ENCODE results near the gene SLC9A8.
"Not testable (repeated sequence)": the region's sequence is repeated elsewhere in the genome, so short reads cannot be mapped to it uniquely, and the experiment has no call there.

The SLC9A8 gene

DNA sequence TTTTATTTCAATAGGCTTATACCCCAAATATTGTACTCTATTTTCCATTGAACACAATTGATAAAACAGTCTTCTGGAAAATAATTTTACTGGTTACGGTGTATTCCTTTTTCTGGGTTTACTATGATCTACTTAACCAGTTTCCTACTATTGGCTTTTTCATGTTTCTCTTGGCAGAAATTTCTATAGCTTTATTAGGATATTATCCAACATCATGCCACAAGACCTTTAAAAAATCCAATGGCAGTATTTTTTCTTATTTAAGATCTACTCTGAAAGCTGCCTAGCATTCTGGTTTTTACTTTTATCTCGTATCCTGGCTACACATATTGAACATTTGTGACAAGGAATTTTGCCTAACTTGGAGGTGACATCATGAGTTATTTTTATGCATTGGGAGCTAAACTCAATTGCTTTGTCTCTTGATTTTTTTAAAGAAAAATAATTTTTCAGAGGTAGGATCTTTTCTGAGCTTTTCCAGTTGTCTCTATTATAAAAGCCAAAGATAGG is 45.5 kb downstream of the SLC9A8 start:
- no peak overlapping the region for H3K4me3 ChIP-seq (ENCODE audit: low read depth in 1 of 2, low read length in 2 of 2)
- H3K4me2 ChIP-seq (ENCODE audit: insufficient read depth, low read length): no peak overlapping the region
- H4K20me1 ChIP-seq (ENCODE audit: insufficient read depth, low read length): no peaks in the 10 kb centered on the region; the same call in 1 of the 2 replicates
- no peak for TF ChIP-seq EZH2 (IDR thresholded peaks at IDR 0.05; ENCODE audit: borderline replicate concordance, low read depth, low read length, severe bottlenecking)
- TF ChIP-seq, protein P1, sequence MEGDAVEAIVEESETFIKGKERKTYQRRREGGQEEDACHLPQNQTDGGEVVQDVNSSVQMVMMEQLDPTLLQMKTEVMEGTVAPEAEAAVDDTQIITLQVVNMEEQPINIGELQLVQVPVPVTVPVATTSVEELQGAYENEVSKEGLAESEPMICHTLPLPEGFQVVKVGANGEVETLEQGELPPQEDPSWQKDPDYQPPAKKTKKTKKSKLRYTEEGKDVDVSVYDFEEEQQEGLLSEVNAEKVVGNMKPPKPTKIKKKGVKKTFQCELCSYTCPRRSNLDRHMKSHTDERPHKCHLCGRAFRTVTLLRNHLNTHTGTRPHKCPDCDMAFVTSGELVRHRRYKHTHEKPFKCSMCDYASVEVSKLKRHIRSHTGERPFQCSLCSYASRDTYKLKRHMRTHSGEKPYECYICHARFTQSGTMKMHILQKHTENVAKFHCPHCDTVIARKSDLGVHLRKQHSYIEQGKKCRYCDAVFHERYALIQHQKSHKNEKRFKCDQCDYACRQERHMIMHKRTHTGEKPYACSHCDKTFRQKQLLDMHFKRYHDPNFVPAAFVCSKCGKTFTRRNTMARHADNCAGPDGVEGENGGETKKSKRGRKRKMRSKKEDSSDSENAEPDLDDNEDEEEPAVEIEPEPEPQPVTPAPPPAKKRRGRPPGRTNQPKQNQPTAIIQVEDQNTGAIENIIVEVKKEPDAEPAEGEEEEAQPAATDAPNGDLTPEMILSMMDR (IDR thresholded peaks at IDR 0.05; ENCODE audit: borderline replicate concordance, extremely low read depth, low read length, poor library complexity, severe bottlenecking): no peak
- no peaks in the 10 kb centered on the region for H3K9me3 ChIP-seq (ENCODE audit: insufficient read depth, low read length, severe bottlenecking)
- H3K27me3 ChIP-seq (ENCODE audit: insufficient read depth, low read length, poor library complexity): no peaks in the 10 kb centered on the region
- no peaks in the 10 kb centered on the region for H3K79me2 ChIP-seq (ENCODE audit: insufficient read depth, low read length)
- no peak overlapping the region for H2AFZ ChIP-seq (ENCODE audit: low read depth, low read length)
- no peak overlapping the region for H3K9ac ChIP-seq (ENCODE audit: low read depth, low read length)
- no peak overlapping the region for H3K27ac ChIP-seq (ENCODE audit: low read length)
- ATAC-seq (ENCODE audit: insufficient read depth, low read depth): no peak
- H3K36me3 ChIP-seq (ENCODE audit: insufficient read depth, low read length): peaks cover 51% of the 10 kb centered on the region
- DNase-seq: no peak
- no peaks in the 10 kb centered on the region for H3K4me1 ChIP-seq (ENCODE audit: insufficient read depth, low read length)

DNA sequence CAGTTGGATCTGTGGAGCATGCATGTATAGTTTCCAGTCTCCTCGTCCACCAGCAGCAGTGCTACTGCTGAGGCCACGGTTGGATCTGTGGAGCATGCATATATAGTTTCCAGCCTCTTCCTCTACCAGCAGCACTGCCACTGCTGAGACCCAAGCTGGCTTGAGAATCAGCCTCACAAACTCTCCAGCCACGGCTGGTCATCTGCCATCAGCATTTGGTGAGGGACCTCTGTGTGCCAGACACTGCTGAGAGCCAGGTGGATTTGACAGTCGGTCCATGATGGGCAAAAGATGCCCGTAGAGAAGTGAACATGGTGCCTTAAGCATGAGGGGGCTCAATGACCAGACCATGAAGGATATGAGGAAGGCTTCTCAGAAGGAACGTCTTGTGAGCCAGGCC is 46.4 kb downstream of the SLC9A8 start:
- Histone ChIP-seq H3K4me2 (ENCODE audit: insufficient read depth, low read length) (no peak overlapping the region), H3K4me1 (ENCODE audit: insufficient read depth, low read length) (no peaks in the 10 kb centered on the region), H3K27ac (ENCODE audit: low read length) (no peak overlapping the region), H4K20me1 (ENCODE audit: insufficient read depth, low read length) (no peaks in the 10 kb centered on the region; the same call in 1 of the 2 replicates), H2AFZ (ENCODE audit: low read depth, low read length) (no peak overlapping the region), H3K36me3 (ENCODE audit: insufficient read depth, low read length) (peaks cover 44% of the 10 kb centered on the region), H3K27me3 (ENCODE audit: insufficient read depth, low read length, poor library complexity) (no peaks in the 10 kb centered on the region), H3K4me3 (ENCODE audit: low read depth in 1 of 2, low read length in 2 of 2) (no peak overlapping the region), H3K9ac (ENCODE audit: low read depth, low read length) (no peak overlapping the region), H3K79me2 (ENCODE audit: insufficient read depth, low read length) (no peaks in the 10 kb centered on the region), H3K9me3 (ENCODE audit: insufficient read depth, low read length, severe bottlenecking) (no peaks in the 10 kb centered on the region)
- DNase-seq (no peak), ATAC-seq (ENCODE audit: insufficient read depth, low read depth) (no peak)
- TF ChIP-seq EZH2 (IDR thresholded peaks at IDR 0.05; ENCODE audit: borderline replicate concordance, low read depth, low read length, severe bottlenecking): no peak
- TF ChIP-seq, protein P1 (IDR thresholded peaks at IDR 0.05; ENCODE audit: borderline replicate concordance, extremely low read depth, low read length, poor library complexity, severe bottlenecking): no peak

DNA sequence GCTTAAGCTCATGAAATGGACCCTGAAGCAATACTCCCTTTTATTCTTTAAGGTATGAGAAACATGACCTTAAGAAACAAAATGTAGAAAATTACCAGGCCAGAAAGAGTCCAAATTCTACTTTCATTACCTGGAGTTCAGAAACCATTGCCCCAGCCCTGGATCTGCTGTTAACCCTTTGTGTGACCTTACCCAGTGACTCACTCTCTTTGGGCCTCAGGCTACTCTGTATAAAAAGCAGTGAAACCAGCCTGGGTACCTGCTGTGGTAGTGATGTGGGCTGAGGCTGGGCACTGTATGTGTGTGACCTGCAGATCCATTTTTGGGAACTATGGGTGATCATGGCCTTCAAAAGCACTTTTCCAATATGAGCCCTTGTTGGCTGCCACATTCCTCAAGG is 47.2 kb downstream of the SLC9A8 start:
- no peak overlapping the region for H3K9ac ChIP-seq (ENCODE audit: low read depth, low read length)
- no peak overlapping the region for H3K4me3 ChIP-seq (ENCODE audit: low read depth in 1 of 2, low read length in 2 of 2)
- ATAC-seq (ENCODE audit: insufficient read depth, low read depth) (no peak), DNase-seq (no peak)
- H3K4me1 ChIP-seq (ENCODE audit: insufficient read depth, low read length): no peaks in the 10 kb centered on the region
- no peak overlapping the region for H3K4me2 ChIP-seq (ENCODE audit: insufficient read depth, low read length)
- no peaks in the 10 kb centered on the region for H3K79me2 ChIP-seq (ENCODE audit: insufficient read depth, low read length)
- H3K27ac ChIP-seq (ENCODE audit: low read length): no peak overlapping the region
- H3K36me3 ChIP-seq (ENCODE audit: insufficient read depth, low read length): peaks cover 40% of the 10 kb centered on the region
- no peaks in the 10 kb centered on the region for H3K27me3 ChIP-seq (ENCODE audit: insufficient read depth, low read length, poor library complexity)
- TF ChIP-seq, protein P1 (IDR thresholded peaks at IDR 0.05; ENCODE audit: borderline replicate concordance, extremely low read depth, low read length, poor library complexity, severe bottlenecking): no peak
- no peak for TF ChIP-seq EZH2 (IDR thresholded peaks at IDR 0.05; ENCODE audit: borderline replicate concordance, low read depth, low read length, severe bottlenecking)
- H2AFZ ChIP-seq (ENCODE audit: low read depth, low read length): no peak overlapping the region
- H3K9me3 ChIP-seq (ENCODE audit: insufficient read depth, low read length, severe bottlenecking): no peaks in the 10 kb centered on the region
- H4K20me1 ChIP-seq (ENCODE audit: insufficient read depth, low read length): no peaks in the 10 kb centered on the region; the same call in 1 of the 2 replicates

DNA sequence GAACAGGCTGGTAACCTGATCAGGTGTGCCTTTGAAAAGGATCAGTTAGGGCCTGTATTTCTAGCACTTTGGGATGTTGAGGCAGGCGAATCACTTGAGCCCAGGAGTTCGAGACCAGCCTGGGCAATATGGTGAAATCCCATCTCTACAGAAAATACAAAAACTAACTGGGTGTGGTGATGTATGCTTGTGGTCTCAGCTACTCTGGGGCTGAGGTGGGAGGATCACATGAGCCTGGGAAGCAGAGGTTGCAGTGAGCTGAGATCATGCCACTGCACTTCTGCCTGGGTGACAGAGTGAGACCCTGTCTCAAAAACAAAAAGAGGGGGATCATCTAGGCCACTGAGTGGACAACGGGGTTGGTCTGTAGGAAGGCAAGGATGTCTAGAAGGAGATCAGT is 48.6 kb downstream of the SLC9A8 start:
- not testable (repeated sequence) for H3K9ac ChIP-seq (ENCODE audit: low read depth, low read length); ATAC-seq (ENCODE audit: insufficient read depth, low read depth); H3K4me3 ChIP-seq (ENCODE audit: low read depth in 1 of 2, low read length in 2 of 2); H3K4me1 ChIP-seq (ENCODE audit: insufficient read depth, low read length); H3K4me2 ChIP-seq (ENCODE audit: insufficient read depth, low read length); DNase-seq; H3K27me3 ChIP-seq (ENCODE audit: insufficient read depth, low read length, poor library complexity); H4K20me1 ChIP-seq (ENCODE audit: insufficient read depth, low read length); H3K9me3 ChIP-seq (ENCODE audit: insufficient read depth, low read length, severe bottlenecking); H3K79me2 ChIP-seq (ENCODE audit: insufficient read depth, low read length); H2AFZ ChIP-seq (ENCODE audit: low read depth, low read length); H3K27ac ChIP-seq (ENCODE audit: low read length)
- peaks cover 40% of the 10 kb centered on the region; the same call in 1 of the 2 replicates for H3K36me3 ChIP-seq (ENCODE audit: insufficient read depth, low read length)
